DMS 273 treated with DMSO at 0.1 percent for 48 hours (cell line): ENCODE data around the gene CDH1.
"Not testable (repeated sequence)": the region's sequence is repeated elsewhere in the genome, so short reads cannot be mapped to it uniquely, and the experiment has no call there.

Experiments
- DNase-seq: peaks from one replicate; lab custom pipeline; 2025; lab: John Stamatoyannopoulos, UW

CDH1 gene

GRCh38 chr16:68790944-68791343 is 53.9 kb downstream of the CDH1 start:
- no peak for DNase-seq

DNA sequence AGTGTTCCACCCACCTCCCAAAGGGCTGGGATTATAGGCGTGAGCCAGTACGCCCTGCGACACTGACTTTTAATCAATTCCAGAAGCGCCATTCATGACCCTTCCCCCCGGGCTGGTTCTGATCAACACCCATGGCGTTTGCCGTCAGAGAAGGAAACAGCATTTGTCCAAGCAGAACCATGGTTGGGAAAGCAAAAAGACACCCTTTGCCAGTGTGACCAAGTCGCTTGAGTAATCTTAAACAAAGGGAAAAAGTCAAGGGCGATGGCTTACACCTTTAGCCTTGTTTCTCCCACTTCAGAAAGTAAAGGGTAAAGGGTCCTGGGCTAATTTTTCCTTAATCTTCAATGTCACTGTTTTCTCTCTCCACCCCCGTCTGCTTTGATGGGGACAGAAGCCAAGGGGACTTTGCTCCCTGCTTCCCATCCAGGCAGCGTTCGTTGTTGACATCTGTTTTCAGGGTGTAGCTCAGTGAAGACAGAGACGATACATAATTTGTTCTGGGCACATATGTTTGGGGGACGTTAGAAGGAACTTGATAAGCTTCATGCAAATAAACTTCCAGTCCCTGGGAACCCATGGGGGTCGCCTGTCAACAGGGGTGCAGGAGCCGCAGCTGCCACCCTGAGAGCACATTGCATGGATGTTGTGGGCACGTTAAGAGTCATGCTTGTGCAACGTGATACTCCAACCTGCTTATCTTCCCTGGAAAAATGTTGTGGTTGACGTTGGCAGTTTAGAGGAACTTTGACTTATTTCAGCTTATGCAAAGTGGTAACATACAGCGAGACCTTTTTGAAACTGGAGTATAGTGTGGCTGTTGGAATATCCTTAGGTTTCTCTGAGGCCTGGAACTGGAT is 55.6 kb downstream of the CDH1 start:
- no peak for DNase-seq

- no peak for DNase-seq
Observed at GRCh38 chr16:68793401-68793857, 56.3 kb downstream of the CDH1 start.

GRCh38 chr16:68798398-68798797 is 61.3 kb downstream of the CDH1 start:
- no peak for DNase-seq

DNA sequence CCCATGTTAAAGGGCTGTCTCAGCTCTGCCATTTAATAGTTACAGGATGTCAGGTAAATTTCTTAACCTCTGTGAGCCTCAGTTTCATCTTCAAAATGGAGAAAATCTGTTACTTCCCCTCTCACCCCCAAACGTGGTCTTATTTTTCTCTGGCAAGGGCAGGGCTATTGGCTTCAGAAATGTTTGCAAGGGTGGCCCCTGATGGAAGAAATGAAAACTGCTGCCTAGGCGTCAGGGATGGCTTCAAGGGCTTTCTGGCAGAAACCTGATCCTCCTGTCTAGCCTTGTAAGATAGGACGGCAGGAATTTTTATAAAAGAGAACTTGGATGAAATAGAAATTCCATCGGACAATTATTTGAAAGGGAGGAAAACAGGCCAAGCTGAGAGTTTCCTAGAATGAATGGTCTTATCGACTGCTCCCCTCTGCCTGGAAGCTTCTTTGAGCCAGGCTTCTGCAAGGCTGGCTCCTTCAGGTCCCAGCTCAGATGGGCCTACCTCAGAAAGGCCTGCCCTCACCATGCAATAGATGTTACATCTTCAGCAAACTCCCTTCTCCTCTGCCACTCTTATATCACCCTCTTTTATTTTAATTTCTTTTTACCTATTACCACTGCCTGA is 63.3 kb downstream of the CDH1 start:
- DNase-seq: peak; percentile 55

DNA sequence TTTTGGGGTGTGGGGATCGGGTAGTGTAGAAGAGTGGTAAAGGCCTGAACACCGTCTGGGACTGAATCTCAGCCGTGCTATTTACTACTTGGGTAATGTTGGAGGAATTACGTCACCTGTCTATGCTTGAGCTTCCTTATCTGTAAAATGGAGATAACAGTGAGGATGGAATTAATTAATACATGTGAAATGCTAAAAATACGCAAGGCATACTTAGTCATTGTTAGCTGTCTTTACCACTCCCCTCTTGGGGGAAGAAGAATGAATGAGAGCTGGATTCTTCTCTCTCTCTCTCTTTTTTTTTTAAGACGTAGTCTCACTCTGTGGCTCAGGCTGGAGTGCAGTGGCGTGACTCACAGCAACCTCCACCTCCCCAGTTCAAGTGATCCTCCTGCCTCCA is 65.1 kb downstream of the CDH1 start:
- DNase-seq: no peak

GRCh38 chr16:68806422-68806821 is 69.3 kb downstream of the CDH1 start:
- DNase-seq: no peak

DNA sequence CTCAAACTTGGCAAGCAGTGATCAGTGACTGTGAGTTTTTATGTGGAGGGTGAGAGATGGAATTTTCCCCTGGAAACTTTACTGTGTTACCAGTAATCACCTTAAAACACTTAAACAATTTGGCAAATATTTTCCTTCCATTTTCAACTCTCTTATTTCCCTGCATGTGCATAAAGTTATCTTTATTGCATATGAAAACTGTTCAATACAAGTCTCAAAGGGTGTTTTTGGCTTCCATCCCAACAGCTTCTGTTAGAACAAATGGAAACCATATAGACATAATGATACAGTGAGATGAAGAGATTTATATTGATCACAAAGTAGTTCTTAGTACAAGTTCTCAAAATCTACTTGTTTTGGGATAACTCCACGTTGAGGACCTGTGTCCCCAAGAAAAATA is 69.9 kb downstream of the CDH1 start:
- no peak for DNase-seq

- DNase-seq: no peak
Observed at GRCh38 chr16:68814516-68814915, 77.4 kb downstream of the CDH1 start.

- DNase-seq: no peak
Observed at GRCh38 chr16:68823401-68824135, 86.5 kb downstream of the CDH1 start.

- DNase-seq: no peak
Observed at GRCh38 chr16:68825427-68825826, 88.3 kb downstream of the CDH1 start.

DNA sequence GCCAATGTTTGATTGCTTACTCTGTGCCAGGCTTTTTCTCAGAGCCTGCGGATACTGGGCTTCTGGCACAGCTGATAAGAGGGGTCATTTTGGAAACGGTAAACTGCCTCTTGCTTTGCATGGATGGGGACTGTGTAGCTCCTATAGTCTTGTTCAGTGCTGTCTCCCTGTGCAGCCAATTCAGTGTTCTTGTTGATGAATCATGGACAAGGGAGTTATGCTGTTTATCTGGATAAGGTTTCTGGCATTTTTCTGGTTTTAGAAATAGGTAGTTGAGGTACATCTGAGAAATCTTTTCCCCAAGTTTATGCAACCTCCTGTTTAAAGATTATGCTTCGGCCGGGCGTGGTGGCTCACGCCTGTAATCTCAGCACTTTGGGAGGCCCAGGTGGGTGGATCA is 89.6 kb downstream of the CDH1 start:
- no peak for DNase-seq

- no peak for DNase-seq
Observed at GRCh38 chr16:68833251-68833650, 96.2 kb downstream of the CDH1 start.

- no peak for DNase-seq
Observed at GRCh38 chr16:68834550-68834949, 97.5 kb downstream of the CDH1 start.

DNA sequence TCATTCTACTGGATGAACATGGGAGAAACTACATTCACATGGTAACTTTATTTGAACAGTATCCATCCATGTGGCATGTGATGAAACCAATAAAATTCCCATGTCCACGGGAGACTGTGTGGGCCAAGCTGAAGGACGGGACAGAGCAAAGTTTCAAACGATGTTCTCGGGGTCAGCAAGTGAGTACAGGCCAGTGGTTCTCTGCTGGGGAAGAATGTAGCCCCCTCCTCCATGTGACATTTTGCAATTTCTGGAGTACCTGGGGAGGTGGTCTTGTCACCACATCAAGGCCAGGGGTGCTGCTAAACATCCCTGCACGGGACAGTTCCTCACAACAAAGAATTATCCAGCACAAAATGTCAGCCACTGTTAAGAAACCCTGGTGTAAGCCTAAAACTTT is 98.9 kb downstream of the CDH1 start:
- no peak for DNase-seq

GRCh38 chr16:68839831-68840230 is 102.7 kb downstream of the CDH1 start:
- DNase-seq: no peak

DNA sequence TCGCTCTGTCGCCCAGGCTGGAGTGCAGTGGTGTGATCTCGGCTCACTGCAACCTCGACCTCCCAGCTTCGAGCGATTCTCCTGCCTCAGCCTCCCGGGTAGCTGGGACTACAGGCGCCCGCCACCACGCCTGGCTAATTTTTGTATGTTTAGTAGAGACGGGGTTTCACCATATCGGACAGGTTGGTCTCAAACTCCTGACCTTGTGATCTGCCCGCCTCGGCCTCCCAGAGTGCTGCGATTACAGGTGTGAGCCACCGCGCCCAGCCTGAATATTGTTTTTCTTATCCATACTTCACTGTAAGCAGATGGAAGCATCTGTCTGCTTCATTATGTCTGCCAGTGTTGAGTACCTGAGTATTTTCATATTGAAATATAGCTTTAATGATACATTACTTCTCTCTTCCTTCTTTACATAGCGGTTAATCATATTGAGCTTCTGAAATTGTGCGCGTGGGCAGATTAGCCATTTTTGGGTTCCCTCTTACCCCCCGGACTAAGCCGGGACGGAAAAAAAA is 105.9 kb downstream of the CDH1 start:
- not testable (repeated sequence) for DNase-seq

- peak; percentile 74 for DNase-seq
Observed at GRCh38 chr16:68843482-68844210, 106.6 kb downstream of the CDH1 start, which contains the start of gene TANGO6. Gene TANGO6, plus strand, starts transcription at chr16:68843531. Its CDS starts 87 bp downstream, at chr16:68843618.

- DNase-seq: no peak
Observed at GRCh38 chr16:68844211-68844564, 107.1 kb downstream of the CDH1 start.

GRCh38 chr16:68848786-68849185 is 111.7 kb downstream of the CDH1 start:
- no peak for DNase-seq

DNA sequence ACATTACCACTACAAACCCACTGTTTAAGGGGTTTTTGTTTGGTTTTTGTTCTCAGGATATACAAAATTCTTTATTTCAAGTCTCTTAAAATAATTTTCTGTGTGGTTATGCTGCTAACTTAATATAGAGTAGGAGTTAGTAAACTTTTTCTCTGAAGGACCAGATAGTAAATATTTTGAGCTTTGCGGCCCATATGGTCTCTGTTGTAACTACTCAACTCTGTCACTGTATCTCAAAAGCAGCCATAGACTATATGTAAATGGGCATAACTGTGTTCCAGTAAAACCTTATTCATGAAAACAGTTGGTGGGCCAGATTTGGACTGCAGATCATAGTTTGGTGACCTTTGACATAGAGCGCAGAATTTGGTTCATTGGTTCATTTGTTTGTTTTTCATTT is 113.4 kb downstream of the CDH1 start:
- no peak for DNase-seq

DNA sequence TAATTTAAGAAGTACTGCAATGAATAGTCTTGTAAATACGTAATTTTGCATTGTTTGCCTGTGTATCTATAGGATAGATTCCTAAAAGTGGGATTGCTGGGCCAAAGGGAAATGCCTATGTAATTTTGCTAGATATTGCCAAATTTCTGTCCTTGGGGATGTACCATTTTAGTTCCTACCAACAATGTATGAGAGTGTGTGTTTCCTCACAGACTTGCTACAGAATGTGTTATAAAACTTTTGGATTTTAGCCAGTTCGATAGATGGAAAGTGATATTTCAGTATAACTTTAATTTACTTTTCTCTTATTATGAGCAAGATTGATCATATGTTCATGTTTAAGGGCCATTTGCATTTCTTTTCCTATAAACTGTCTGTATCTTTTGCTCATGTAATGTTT is 114.5 kb downstream of the CDH1 start:
- DNase-seq: no peak
